Right lung (tissue), 5 donors: Measurements from ENCODE around the gene ATP2C2. TPM values are rescaled to one million over a fixed set of nuclear protein-coding genes. Genes with fewer than 3 reads are reported as not detected.

ENCODE experiments used
- DNase-seq, 2 donors: peaks; one replicate each; pipeline ENCODE4 v3.0.0-alpha.2; 2013
- polyA plus RNA-seq, 5 donors: library from polyadenylated mRNA; unstranded; fragments of 120-200 nt; gene quantifications; one replicate each; pipeline versions ENCODE4 v1.2.1 to v1.2.3, GENCODE V29; 2013; ENCODE audit warnings: inconsistent platforms in 1 of 5, low replicate concordance in 1 of 5; ENCODE audit not compliant: insufficient read length in 5 of 5, insufficient read depth in 1 of 5

ATP2C2 gene
- polyA plus RNA-seq, 5 donors = 14.6 to 27.0 (median 16.4) TPM

GRCh38 chr16:84467256-84467655, 98.9 kb downstream of the ATP2C2 start:
- no peak for DNase-seq

- no peak for DNase-seq
These were observed 99.4 kb downstream of the ATP2C2 start for GRCh38 chr16:84467709-84468108.

GRCh38 chr16:84471316-84471715, 103.0 kb downstream of the ATP2C2 start:
- no peak for DNase-seq

GRCh38 chr16:84471966-84472365, 103.6 kb downstream of the ATP2C2 start:
- no peak for DNase-seq

GRCh38 chr16:84475643-84476240, 107.4 kb downstream of the ATP2C2 start:
- DNase-seq = no peak

GRCh38 chr16:84476401-84476800, 108.1 kb downstream of the ATP2C2 start:
- DNase-seq = peak; percentile 47 to 48

GRCh38 chr16:84477661-84478060, 109.3 kb downstream of the ATP2C2 start:
- no peak for DNase-seq

- DNase-seq = no peak
These were observed 110.0 kb downstream of the ATP2C2 start for GRCh38 chr16:84478172-84478947.

- no peak for DNase-seq
These were observed 111.5 kb downstream of the ATP2C2 start for GRCh38 chr16:84479716-84480450.

GRCh38 chr16:84481051-84481735, 112.9 kb downstream of the ATP2C2 start:
- no peak for DNase-seq

GRCh38 chr16:84482001-84482891, 113.9 kb downstream of the ATP2C2 start:
- no peak for DNase-seq

- DNase-seq = no peak
These were observed 114.9 kb downstream of the ATP2C2 start for GRCh38 chr16:84482951-84483881.

GRCh38 chr16:84483882-84484565, 115.7 kb downstream of the ATP2C2 start:
- DNase-seq = no peak

GRCh38 chr16:84484579-84485254, 116.4 kb downstream of the ATP2C2 start:
- peak; percentile 45 to 53 for DNase-seq

GRCh38 chr16:84485255-84486010, 117.1 kb downstream of the ATP2C2 start:
- DNase-seq = no peak

- DNase-seq = no peak
These were observed 117.8 kb downstream of the ATP2C2 start for GRCh38 chr16:84486126-84486525.

- DNase-seq = no peak
These were observed 118.4 kb downstream of the ATP2C2 start for GRCh38 chr16:84486551-84487235.
